ENCODE measurements around the gene ZFC3H1. TPM values are rescaled to one million over a fixed set of nuclear protein-coding genes. Genes with fewer than 3 reads are reported as not detected.
"Not testable (repeated sequence)": the region's sequence is repeated elsewhere in the genome, so short reads cannot be mapped to it uniquely, and the experiment has no call there.

The ZFC3H1 gene
- total RNA-seq, 2 experiments from 2014 or later: 54.6 to 79.2 TPM

DNA sequence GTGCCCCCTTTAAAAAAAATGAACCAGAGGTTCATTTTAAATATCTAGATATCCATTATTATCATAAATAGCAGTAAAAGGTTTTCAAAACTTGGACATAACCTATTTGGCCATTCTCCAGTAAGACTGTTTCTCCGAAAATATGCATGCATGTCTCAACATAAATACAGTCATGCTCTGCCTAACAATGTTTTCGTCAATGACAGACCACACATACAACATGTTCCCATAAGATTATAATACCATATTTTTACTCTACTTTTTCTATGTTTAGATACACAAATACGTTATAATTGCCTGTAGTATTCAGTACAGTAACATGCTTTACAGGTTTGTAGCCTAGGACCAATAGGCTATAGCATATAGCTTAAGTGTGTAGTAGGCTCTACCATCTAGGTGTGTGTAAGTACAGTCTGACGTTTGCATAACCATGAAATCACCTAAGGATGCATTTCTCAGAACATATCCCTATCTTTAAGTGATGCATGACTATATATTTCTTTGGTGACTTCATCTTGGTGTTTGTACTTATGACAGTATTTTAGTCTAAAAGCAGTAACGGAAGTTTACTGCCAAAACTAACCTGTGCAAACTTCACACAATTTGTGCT is 25.4 kb upstream of the ZFC3H1 start:
- H3K4me3 Mint-ChIP-seq: no peak overlapping the region
- CTCF ChIA-PET: no interaction called here

DNA sequence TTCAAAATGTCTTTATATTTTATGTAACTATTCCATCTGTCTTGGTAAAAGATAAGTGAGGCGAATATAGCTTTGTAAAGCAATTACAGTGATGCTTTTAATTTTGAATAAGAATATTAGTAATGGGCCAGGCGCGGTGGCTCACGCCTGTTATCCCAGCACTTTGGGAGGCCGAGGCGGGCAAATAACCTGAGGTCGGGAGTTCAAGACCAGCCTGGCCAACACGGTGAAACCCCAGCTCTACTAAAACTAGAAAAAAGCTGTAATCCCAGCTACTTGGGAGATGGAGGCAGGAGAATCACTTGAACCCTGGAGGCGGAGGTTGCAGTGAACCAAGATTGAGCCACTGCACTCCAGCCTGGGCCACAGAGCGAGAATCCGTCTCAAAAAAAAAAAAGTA is 23.5 kb upstream of the ZFC3H1 start:
- Mint-ChIP-seq H3K4me1 (peaks cover 31% of the 10 kb centered on the region), H3K4me3 (peak overlapping the region; percentile 93)
- not testable (repeated sequence) for H3K27ac Mint-ChIP-seq; H3K36me3 Mint-ChIP-seq; DNase-seq; ATAC-seq; H3K27me3 Mint-ChIP-seq; H3K9me3 Mint-ChIP-seq (ENCODE audit: low read depth)
- CTCF ChIA-PET: interaction anchor here (1.1 to 5.3 kb wide), 6 partner anchors 9 to 61 kb away, joined by 3 to 45 read pairs (median 9); partner anchors contain the start of genes THAP2 and ZFC3H1

More for the DNA sequence above, 25.4 kb upstream of the ZFC3H1 start:
- peaks cover 27% of the 10 kb centered on the region for H3K4me1 Mint-ChIP-seq
- peaks cover 8% of the 10 kb centered on the region for H3K36me3 Mint-ChIP-seq
- no peaks in the 10 kb centered on the region for H3K9me3 Mint-ChIP-seq (ENCODE audit: low read depth)
- no peak for ATAC-seq
- H3K27me3 Mint-ChIP-seq: no peaks in the 10 kb centered on the region
- no peak overlapping the region for H3K27ac Mint-ChIP-seq
- DNase-seq: no peak

DNA sequence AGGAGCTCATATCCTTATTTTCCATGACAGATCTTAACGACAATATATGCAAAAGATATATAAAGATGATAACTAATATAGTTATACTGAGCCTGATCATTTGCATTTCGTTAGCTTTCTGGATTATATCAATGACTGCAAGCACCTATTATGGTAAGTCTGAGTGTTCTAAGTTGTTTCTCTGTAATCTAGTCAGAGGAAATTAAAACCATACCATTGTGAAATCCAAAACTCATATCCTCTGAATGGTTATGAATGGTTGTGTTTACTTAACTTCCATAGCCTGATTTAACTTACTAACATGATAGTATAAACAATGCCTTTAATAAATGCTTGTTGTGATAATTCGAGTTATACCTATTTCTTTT is 23.0 kb upstream of the ZFC3H1 start:
- no peaks in the 10 kb centered on the region for H3K27me3 Mint-ChIP-seq
- H3K36me3 Mint-ChIP-seq: peaks cover 2% of the 10 kb centered on the region
- H3K27ac Mint-ChIP-seq: peak overlapping the region; percentile 97
- DNase-seq (no peak), ATAC-seq (no peak)
- H3K4me3 Mint-ChIP-seq: peak overlapping the region; percentile 93
- CTCF ChIA-PET: interaction anchor here (1.3 to 5.3 kb wide), 9 partner anchors 10 to 61 kb away, joined by 3 to 45 read pairs (median 7); partner anchors contain the start of genes THAP2 and ZFC3H1
- H3K4me1 Mint-ChIP-seq: peaks cover 31% of the 10 kb centered on the region
- H3K9me3 Mint-ChIP-seq (ENCODE audit: low read depth): no peaks in the 10 kb centered on the region

DNA sequence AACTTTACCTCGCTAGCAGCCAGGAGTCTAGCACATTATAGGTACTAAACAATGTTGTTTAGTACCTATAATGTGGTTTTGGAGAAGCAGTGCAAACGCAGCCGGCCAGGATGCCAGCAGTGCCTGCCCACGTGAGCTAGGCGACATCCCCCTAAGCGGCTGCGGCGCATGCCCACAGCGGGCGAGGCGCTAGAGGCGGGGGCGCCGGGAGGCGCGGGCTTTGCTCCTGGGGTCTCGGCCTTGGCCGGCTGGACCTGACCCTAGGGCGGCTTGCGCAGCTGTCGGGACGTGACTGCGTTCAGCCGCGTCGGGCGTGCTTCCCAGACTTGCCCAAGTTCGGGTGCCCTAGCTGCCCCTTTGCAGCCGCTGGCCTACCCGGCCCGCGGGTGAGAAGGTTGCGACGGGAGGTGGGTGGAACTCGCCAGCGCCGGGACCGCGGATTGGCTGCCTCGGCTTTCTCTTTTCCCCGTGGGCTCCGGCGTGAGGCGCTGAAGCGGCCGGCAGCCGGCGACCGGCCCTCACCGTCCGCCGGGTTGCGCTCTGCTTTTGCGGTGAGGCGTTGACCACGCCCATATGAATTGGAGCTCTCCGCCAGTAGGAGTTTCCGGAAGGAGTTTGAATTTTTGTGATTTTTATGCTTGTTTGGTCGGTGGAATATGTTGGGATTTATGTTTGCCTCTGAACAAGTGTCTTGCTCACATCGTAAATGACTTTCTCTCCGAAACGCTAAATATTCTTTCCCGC is 22.4 kb upstream of the ZFC3H1 start, which contains the start of gene TMEM19:
TMEM19 (plus strand) TSS at position 169 of the 744 bp plus-strand sequence. CDS start 599 bp downstream, outside the sequence.
- ATAC-seq (peak; percentile 96), DNase-seq (peak; percentile 88)
- peaks cover 2% of the 10 kb centered on the region for H3K36me3 Mint-ChIP-seq
- peak within 1 kb of the TSS; percentile 97 for H3K27ac Mint-ChIP-seq
- H3K9me3 Mint-ChIP-seq (ENCODE audit: low read depth): no peaks in the 10 kb centered on the region
- H3K4me3 Mint-ChIP-seq: peak within 1 kb of the TSS; percentile 93
- no peaks in the 10 kb centered on the region for H3K27me3 Mint-ChIP-seq
- CTCF ChIA-PET: interaction anchor here (0.6 to 5.3 kb wide), 14 partner anchors 9 to 492 kb away, joined by 3 to 45 read pairs (median 4); partner anchors contain the start of genes RAB21, THAP2 and ZFC3H1
- peaks cover 31% of the 10 kb centered on the region for H3K4me1 Mint-ChIP-seq

DNA sequence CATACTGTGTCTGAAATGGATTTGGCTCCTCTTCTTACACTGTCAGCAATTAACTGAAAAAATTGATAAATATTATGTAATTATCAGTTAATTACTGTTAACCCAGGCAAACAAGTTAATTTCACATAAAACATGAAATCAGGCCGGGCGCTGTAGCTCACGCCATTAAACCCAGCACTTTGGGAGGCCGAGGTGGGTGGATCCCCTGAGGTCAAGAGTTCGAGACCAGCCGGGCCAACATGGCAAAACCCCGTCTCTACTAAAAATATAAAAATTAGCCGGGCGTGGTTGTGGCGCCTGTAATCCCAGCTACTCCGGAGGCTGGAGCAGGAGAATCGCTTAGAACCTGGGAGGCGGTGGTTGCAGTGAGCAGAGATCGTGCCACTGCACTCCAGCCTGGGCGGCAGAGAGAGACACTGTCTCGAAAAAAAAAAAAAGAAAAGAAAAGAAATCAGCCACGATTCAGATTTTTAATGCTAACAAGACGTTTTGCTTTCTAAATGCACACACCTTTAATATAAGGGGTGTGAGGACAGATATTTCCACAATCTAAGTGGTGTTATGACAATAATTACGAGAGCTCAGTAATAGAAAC is 21.8 kb upstream of the ZFC3H1 start:
- CTCF ChIA-PET: interaction anchor here (0.7 to 5.3 kb wide), 12 partner anchors 8 to 493 kb away, joined by 3 to 45 read pairs (median 4); partner anchors contain the start of genes RAB21, THAP2 and ZFC3H1
- Mint-ChIP-seq H3K4me3 (peak overlapping the region; percentile 93), H3K27ac (peak overlapping the region; percentile 97), H3K36me3 (peaks cover 2% of the 10 kb centered on the region), H3K9me3 (ENCODE audit: low read depth) (no peaks in the 10 kb centered on the region), H3K27me3 (no peaks in the 10 kb centered on the region), H3K4me1 (peaks cover 31% of the 10 kb centered on the region)
- DNase-seq (no peak), ATAC-seq (no peak)

DNA sequence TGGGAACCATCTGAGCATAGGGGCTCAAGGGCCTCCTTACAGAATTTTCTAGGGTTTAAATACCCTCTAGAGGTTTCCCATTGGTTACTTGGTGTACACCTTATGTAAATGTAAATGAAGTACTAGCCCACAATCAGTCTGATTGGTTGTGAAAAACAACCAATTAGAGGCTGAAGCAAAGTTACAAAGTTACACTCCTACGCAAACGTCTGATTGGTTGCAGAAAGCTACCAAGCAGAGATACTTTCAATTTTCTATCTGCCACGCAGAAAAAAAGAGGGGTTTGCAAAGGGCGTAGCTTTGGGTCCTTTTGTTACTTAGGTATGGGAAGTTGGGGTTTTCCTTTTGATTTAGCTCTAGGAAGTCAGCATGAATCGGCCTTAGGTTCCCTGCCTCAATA is 20.4 kb upstream of the ZFC3H1 start:
- Mint-ChIP-seq H3K4me1 (peaks cover 24% of the 10 kb centered on the region), H3K27me3 (no peaks in the 10 kb centered on the region), H3K27ac (no peak overlapping the region), H3K9me3 (ENCODE audit: low read depth) (no peaks in the 10 kb centered on the region), H3K36me3 (peaks cover 2% of the 10 kb centered on the region), H3K4me3 (no peak overlapping the region)
- CTCF ChIA-PET: interaction anchor here (1.1 to 5.3 kb wide), 4 partner anchors 20 to 64 kb away, joined by 3 to 45 read pairs (median 15); partner anchors contain the start of genes THAP2 and ZFC3H1
- DNase-seq: no peak
- ATAC-seq: no peak

DNA sequence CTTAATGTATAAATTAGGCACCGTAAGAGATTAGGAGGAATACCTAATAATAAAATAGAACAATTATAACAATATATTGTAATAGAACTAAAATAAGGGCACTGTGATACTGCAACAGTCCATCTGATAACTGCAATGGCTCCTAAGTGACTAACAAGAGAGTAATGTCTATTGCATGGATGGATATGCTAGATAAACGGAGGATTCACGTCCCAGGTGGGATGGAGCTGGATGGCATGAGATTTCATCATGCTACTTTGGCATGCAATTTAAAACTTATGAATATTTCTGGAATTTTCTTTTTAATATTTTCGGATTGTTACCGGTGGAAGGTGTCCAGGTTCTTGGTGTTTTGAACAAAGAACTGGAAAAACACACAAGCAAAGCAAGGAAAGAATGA is 20.0 kb upstream of the ZFC3H1 start:
- CTCF ChIA-PET: interaction anchor here (1.1 to 5.3 kb wide), 3 partner anchors 20 to 64 kb away, joined by 5 to 45 read pairs (median 25); partner anchors contain the start of genes THAP2 and ZFC3H1
- no peak overlapping the region for H3K27ac Mint-ChIP-seq

DNA sequence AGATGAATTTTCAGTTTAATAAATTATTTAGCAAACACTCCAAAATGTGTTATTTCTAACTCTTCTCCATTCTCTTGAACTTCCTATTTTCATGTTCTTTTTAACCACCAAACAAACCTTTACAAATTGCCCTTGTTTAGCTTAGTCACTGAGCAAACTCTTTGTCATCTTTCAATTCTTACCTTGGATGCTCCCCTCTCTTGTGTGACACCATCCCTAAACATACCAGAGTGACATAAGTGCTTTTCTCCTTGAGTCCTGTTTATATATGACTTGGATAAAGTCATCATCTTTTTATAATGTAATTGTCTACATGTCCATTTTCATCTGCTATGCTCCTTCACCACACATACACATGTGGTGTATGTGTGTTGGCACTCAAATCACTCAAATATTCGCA is 18.8 kb upstream of the ZFC3H1 start:
- no peaks in the 10 kb centered on the region for H3K27me3 Mint-ChIP-seq
- peaks cover 2% of the 10 kb centered on the region for H3K36me3 Mint-ChIP-seq
- no peaks in the 10 kb centered on the region for H3K9me3 Mint-ChIP-seq (ENCODE audit: low read depth)
- no peak for DNase-seq
- H3K4me3 Mint-ChIP-seq: no peak overlapping the region
- no peak for ATAC-seq
- no peak overlapping the region for H3K27ac Mint-ChIP-seq
- peaks cover 12% of the 10 kb centered on the region for H3K4me1 Mint-ChIP-seq
- CTCF ChIA-PET: no interaction called here

More for the DNA sequence above, 20.0 kb upstream of the ZFC3H1 start:
- peaks cover 2% of the 10 kb centered on the region for H3K36me3 Mint-ChIP-seq
- no peak overlapping the region for H3K4me3 Mint-ChIP-seq
- H3K4me1 Mint-ChIP-seq: peaks cover 23% of the 10 kb centered on the region
- H3K9me3 Mint-ChIP-seq (ENCODE audit: low read depth): no peaks in the 10 kb centered on the region
- DNase-seq: no peak
- H3K27me3 Mint-ChIP-seq: no peaks in the 10 kb centered on the region
- no peak for ATAC-seq

DNA sequence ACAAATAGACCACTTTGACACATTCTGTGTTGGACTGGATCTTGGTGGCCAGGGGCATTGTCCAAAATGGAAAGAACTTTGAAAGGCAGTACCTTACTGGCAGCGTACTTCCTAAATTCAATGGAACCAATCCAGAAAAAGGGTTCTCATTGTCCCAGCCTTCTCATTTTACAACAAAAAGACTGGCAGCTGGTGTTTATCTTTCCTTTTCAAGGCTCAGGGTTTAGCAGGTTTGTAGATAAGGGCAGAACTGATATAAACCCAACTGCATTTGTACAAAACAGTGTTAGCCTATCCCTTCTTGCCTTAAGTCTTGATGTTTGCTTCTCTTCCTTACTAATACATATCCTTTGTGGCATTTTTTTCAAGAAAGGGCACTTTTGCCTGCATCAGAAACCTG is 8.2 kb upstream of the ZFC3H1 start:
- no peaks in the 10 kb centered on the region for H3K27me3 Mint-ChIP-seq
- H3K4me3 Mint-ChIP-seq: no peak overlapping the region
- H3K4me1 Mint-ChIP-seq: peaks cover 7% of the 10 kb centered on the region
- H3K27ac Mint-ChIP-seq: no peak overlapping the region
- no peaks in the 10 kb centered on the region for H3K9me3 Mint-ChIP-seq (ENCODE audit: low read depth)
- CTCF ChIA-PET: interaction anchor here (1.0 to 2.0 kb wide), 2 partner anchors 14 to 75 kb away, joined by 3 to 4 read pairs; partner anchors contain the start of gene TMEM19
- no peak for ATAC-seq
- no peak for DNase-seq
- H3K36me3 Mint-ChIP-seq: peaks cover 15% of the 10 kb centered on the region

DNA sequence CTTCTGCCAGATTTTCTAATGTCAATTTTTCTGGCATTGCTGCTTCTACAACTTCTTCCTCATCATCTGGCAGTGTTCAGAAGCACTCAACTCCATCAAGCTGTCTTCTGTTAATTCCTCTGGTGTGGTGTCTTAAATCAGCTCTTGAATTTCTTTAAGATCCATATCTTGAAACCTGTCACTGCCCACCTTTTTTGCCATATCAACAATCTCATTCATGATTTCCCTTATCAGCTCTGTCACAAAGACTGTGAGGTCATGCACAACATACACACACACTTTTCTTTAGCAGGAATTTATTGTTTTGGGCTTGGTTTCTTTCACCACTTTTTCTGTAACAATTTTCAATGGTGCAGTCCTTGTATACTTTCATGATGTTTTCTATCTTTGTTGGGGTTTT is 7.7 kb upstream of the ZFC3H1 start:
- Mint-ChIP-seq H3K27me3 (no peaks in the 10 kb centered on the region), H3K27ac (no peak overlapping the region), H3K36me3 (peaks cover 13% of the 10 kb centered on the region), H3K4me1 (peaks cover 7% of the 10 kb centered on the region), H3K9me3 (ENCODE audit: low read depth) (no peaks in the 10 kb centered on the region), H3K4me3 (no peak overlapping the region)
- no peak for DNase-seq
- no peak for ATAC-seq
- CTCF ChIA-PET: interaction anchor here (2.0 kb wide), 1 partner anchor 15 kb away, joined by 4 read pairs; the partner anchor contains the start of gene TMEM19

DNA sequence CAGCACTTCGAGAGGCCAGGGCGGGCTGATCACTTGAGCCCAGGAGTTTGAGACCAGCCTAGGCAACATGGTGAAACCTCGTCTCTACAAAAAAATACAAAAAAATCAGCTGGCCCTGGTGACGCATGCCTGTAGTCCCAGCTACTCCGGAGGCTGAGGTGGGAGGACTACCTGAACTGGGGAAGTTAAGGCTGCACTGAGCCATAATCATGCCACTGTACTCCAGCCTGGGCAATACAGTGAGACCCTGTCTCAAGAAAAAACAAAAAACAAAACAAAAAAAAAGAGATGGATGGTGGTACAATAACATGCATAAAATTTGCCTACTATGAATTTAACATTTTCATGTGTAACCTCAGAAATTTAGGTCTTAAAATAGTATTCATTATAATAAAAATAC is 2.6 kb upstream of the ZFC3H1 start:
- DNase-seq (no peak), ATAC-seq (no peak)
- Mint-ChIP-seq H3K4me3 (no peak overlapping the region), H3K9me3 (ENCODE audit: low read depth) (no peaks in the 10 kb centered on the region), H3K27me3 (no peaks in the 10 kb centered on the region), H3K36me3 (peaks cover 19% of the 10 kb centered on the region), H3K4me1 (peaks cover 22% of the 10 kb centered on the region), H3K27ac (no peak overlapping the region)
- CTCF ChIA-PET: interaction anchor here (1.8 kb wide), 1 partner anchor 81 kb away, joined by 5 read pairs; no protein-coding TSS in a partner anchor

DNA sequence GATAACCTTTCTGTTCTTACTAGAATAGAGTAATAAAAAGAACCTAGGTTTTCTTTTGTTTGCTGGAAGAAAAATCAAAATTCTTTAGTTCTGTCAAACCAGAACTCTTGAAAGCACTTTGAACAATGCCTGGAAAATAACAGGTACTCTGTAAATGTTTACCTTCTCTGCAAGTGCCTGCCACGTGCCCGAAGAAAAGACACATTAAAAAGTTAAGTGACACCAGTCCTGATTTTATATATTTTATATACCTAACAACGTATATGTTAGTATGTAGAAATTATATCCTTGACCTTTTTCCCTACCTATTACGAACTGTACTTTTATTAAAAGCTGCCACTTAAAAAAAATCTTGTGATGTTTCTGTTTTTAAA is 1.4 kb upstream of the ZFC3H1 start:
- CTCF ChIA-PET: interaction anchor here (1.3 to 2.9 kb wide), 2 partner anchors 21 to 27 kb away, joined by 3 to 45 read pairs; partner anchors contain the start of gene TMEM19
- Mint-ChIP-seq H3K9me3 (ENCODE audit: low read depth) (no peaks in the 10 kb centered on the region), H3K4me3 (peak overlapping the region; percentile 95), H3K27me3 (no peaks in the 10 kb centered on the region), H3K27ac (peak overlapping the region; percentile 99), H3K36me3 (peaks cover 23% of the 10 kb centered on the region), H3K4me1 (peaks cover 26% of the 10 kb centered on the region)
- DNase-seq (no peak), ATAC-seq (no peak)

Measured in activated CD8-positive, alpha-beta memory T cell treated with anti-CD3 and anti-CD28 coated beads, Interleukin-2, amount 10 ng/mL, durations not matched to agents 7 days and 5 days (primary cell).